Measurements from ENCODE around the gene AIP.
"Not testable (repeated sequence)": the region's sequence is repeated elsewhere in the genome, so short reads cannot be mapped to it uniquely, and the experiment has no call there.

The AIP gene

GRCh38 chr11:67469508-67469811 lies 13.4 kb upstream of the AIP start:
- DNase-seq = no peak

GRCh38 chr11:67470337-67471002 lies 12.4 kb upstream of the AIP start:
- DNase-seq = no peak

GRCh38 chr11:67472882-67473281 lies 9.9 kb upstream of the AIP start:
- no peak for DNase-seq

GRCh38 chr11:67476692-67477091 lies 6.1 kb upstream of the AIP start:
- DNase-seq = not testable (repeated sequence)

- not testable (repeated sequence) for DNase-seq
These were observed 5.3 kb upstream of the AIP start for GRCh38 chr11:67477344-67478050.

GRCh38 chr11:67482275-67482826 lies 475 bp upstream of the AIP start:
- no peak for DNase-seq

GRCh38 chr11:67483831-67484665 lies 1.2 kb downstream of the AIP start:
- peak in 1 of 2 donors; percentile 40 for DNase-seq

GRCh38 chr11:67484847-67485311 lies 2.1 kb downstream of the AIP start:
- peak; percentile 49 to 57 for DNase-seq

GRCh38 chr11:67485873-67486361 lies 3.1 kb downstream of the AIP start:
- not testable (repeated sequence) for DNase-seq

- no peak for DNase-seq
These were observed 3.8 kb downstream of the AIP start for GRCh38 chr11:67486481-67487195.

GRCh38 chr11:67489203-67489884 lies 6.5 kb downstream of the AIP start:
- no peak for DNase-seq

- no peak for DNase-seq
These were observed 7.3 kb downstream of the AIP start for GRCh38 chr11:67489885-67490726.

- no peak for DNase-seq
These were observed 7.9 kb downstream of the AIP start for GRCh38 chr11:67490727-67491065.

- DNase-seq = no peak
These were observed 8.6 kb downstream of the AIP start for GRCh38 chr11:67491276-67492068.

GRCh38 chr11:67492069-67492727 lies 9.4 kb downstream of the AIP start:
- DNase-seq = no peak

- DNase-seq = no peak
These were observed 10.1 kb downstream of the AIP start for GRCh38 chr11:67492801-67493547.

- DNase-seq = no peak
These were observed 10.9 kb downstream of the AIP start for GRCh38 chr11:67493548-67494370.

Data from activated CD4-positive, alpha-beta T cell treated with anti-CD3 and anti-CD28 coated beads for 4 hours (primary cell).